ENCODE data around the gene C1QTNF5. TPM values are rescaled to one million over a fixed set of nuclear protein-coding genes. Genes with fewer than 3 reads are reported as not detected.
A peak's percentile ranks its signal among the peaks of the same experiment; 100 is the strongest.

Gene C1QTNF5
- total RNA-seq, 6 experiments from 2014 or later: 8.2 to 16.1 (median 15.1) TPM

DNA sequence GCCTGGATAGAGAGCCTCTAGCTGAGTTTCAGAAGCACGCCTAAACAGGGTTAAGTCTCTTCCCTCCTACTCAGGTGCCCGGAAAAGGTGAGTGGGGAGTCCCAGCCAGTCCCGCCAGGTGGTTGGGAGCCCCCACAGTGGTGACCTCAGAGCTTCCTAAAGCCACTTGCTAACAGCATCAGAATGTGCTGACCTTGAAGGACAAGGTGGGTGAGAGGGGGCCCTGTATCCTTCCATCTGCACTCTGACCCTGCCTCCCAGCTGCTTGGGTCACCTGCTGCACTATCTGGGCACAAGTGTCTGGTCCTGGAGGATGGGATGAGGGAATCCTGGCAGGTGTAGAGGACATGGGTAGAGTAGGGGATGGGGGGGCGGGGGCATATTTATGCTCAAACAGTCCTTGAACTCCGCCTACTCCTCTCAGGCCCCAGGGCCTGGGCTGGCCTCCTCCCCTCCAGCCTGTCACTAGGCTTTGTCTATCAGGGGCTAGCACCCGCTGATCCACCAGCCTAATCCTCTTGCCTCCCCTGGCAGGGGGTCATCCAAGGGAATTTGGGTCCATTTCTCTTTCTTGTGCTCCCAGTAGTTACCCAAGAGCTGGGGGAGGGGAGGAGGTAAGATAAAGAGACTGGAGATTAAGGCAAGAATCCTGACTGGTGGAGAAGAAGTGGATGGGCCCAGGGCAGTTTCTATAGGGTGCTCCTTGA, 37.4 kb upstream of the C1QTNF5 start:
- H3K9me3 Mint-ChIP-seq: no peaks in the 10 kb centered on the region
- peaks cover 39% of the 10 kb centered on the region for H3K4me1 Mint-ChIP-seq (ENCODE audit: low read depth)
- no peak overlapping the region for H3K4me3 Mint-ChIP-seq
- TF ChIP-seq, protein P1, sequence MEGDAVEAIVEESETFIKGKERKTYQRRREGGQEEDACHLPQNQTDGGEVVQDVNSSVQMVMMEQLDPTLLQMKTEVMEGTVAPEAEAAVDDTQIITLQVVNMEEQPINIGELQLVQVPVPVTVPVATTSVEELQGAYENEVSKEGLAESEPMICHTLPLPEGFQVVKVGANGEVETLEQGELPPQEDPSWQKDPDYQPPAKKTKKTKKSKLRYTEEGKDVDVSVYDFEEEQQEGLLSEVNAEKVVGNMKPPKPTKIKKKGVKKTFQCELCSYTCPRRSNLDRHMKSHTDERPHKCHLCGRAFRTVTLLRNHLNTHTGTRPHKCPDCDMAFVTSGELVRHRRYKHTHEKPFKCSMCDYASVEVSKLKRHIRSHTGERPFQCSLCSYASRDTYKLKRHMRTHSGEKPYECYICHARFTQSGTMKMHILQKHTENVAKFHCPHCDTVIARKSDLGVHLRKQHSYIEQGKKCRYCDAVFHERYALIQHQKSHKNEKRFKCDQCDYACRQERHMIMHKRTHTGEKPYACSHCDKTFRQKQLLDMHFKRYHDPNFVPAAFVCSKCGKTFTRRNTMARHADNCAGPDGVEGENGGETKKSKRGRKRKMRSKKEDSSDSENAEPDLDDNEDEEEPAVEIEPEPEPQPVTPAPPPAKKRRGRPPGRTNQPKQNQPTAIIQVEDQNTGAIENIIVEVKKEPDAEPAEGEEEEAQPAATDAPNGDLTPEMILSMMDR (IDR thresholded peaks at IDR 0.05): no peak
- no peaks in the 10 kb centered on the region; the same call in 1 of the 2 replicates for H3K27me3 Mint-ChIP-seq (ENCODE audit: insufficient read depth)
- no peak overlapping the region for H3K27ac Mint-ChIP-seq
- H3K36me3 Mint-ChIP-seq (ENCODE audit: low read depth): no peaks in the 10 kb centered on the region
- DNase-seq: no peak

GRCh38 chr11:119377112-119377901, 36.6 kb upstream of the C1QTNF5 start:
- Mint-ChIP-seq H3K27me3 (ENCODE audit: insufficient read depth) (no peaks in the 10 kb centered on the region; the same call in 1 of the 2 replicates), H3K4me1 (ENCODE audit: low read depth) (peaks cover 39% of the 10 kb centered on the region), H3K4me3 (no peak overlapping the region), H3K27ac (no peak overlapping the region), H3K9me3 (no peaks in the 10 kb centered on the region), H3K36me3 (ENCODE audit: low read depth) (no peaks in the 10 kb centered on the region)
- no peak for DNase-seq
- TF ChIP-seq, protein P1 (IDR thresholded peaks at IDR 0.05): no peak

- DNase-seq: no peak
- H3K27me3 Mint-ChIP-seq (ENCODE audit: insufficient read depth): no peaks in the 10 kb centered on the region; the same call in 1 of the 2 replicates
- no peak overlapping the region for H3K4me3 Mint-ChIP-seq
- H3K4me1 Mint-ChIP-seq (ENCODE audit: low read depth): peaks cover 39% of the 10 kb centered on the region
- no peaks in the 10 kb centered on the region for H3K36me3 Mint-ChIP-seq (ENCODE audit: low read depth)
- TF ChIP-seq, protein P1 (IDR thresholded peaks at IDR 0.05): no peak
- no peaks in the 10 kb centered on the region for H3K9me3 Mint-ChIP-seq
- peak overlapping the region; percentile 83 for H3K27ac Mint-ChIP-seq
Measured at GRCh38 chr11:119376197-119376847, 35.6 kb upstream of the C1QTNF5 start.

DNA sequence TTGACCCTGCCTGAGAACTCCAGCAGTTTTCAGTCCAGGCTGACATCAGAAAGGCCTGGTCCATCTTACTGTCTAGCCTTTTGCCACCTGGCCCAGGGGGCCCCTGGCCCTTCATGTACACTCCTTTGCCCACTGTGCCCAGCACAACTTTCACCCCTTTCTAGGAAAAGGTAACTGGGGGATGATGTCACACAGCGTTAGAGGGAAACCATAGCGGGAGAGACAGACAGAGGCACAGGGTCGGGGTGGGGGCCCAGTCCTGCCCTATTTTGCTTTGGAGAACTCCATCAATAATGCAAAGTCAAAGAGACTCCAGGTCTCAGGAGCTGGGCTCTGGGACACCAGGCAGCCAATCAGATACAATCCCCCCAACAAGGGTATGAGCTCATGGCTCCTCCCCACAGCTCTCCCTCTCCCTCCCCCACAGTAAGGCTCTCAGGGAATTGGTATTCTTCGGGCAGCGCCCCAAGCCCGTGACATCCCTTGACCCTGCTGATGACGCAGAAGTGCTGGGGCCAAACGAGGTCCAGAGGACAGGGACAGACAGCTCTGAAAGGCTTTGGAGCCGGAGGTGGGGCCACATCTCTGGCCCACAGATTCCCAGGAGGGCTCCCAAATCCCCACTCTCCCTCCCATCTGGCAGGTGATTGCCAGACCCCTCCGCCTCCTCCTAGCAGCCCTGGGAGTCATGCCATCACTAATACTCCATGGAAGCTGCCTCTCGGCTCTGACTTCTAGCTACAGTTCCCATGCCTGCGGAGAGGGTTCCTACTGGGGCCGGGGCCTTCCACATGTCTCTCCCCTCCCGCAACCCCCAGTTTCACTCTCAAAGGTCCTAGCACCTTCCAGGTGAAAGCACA, 34.9 kb upstream of the C1QTNF5 start:
- DNase-seq: peak; percentile 77
- H3K36me3 Mint-ChIP-seq (ENCODE audit: low read depth): no peaks in the 10 kb centered on the region
- H3K27ac Mint-ChIP-seq: peak overlapping the region; percentile 69
- H3K4me3 Mint-ChIP-seq: no peak overlapping the region
- TF ChIP-seq, protein P1 (IDR thresholded peaks at IDR 0.05): no peak
- no peaks in the 10 kb centered on the region; the same call in none of the 2 replicates for H3K27me3 Mint-ChIP-seq (ENCODE audit: insufficient read depth)
- peaks cover 39% of the 10 kb centered on the region for H3K4me1 Mint-ChIP-seq (ENCODE audit: low read depth)
- no peaks in the 10 kb centered on the region for H3K9me3 Mint-ChIP-seq
